ENCODE data around the gene ABHD6.
"Not testable (repeated sequence)": the region's sequence is repeated elsewhere in the genome, so short reads cannot be mapped to it uniquely, and the experiment has no call there.

ABHD6 gene

DNA sequence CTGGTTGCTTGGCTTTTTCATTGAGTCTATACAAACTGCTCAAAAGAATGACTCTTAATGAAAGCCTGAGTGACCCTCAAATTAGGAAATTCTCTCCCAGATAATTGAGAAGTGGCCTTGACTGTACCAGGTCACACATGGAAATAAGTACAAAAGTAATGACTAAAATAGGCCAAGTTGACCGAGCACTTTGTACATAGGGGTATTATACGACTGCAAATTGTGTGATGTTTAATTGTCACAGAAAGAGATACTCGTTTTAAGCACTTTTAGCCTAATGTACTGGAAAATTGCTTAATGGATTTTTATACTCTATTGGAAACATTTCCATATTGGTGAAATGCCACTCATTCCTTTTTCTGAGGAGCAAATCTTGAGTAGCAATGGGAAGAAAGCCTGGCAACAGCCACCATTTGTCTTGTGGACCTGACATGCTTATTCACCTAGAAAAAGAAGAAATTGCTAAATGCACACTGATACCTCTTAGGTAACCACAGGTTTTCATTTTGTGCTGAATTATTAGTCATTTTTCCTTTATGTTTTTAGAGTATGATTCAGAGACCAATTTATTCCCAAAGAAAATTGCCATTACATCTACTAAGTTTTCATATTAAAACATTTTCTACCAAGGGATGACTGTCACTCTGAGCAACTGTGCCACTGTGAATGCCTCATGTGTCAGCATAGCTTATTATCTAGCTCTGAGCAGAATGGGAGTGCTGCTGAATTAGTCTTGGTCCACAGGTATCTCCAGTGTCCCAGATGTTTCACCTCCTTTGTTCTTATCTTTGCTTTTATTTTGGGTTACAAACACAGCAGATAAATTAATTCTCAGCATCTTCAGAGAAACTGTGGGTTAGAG, 86.2 kb downstream of the ABHD6 start:
- no peak for DNase-seq (ENCODE audit: low spot score)

- no peak for DNase-seq (ENCODE audit: low spot score)
Measured at GRCh38 chr3:58324391-58325390, 87.1 kb downstream of the ABHD6 start.

GRCh38 chr3:58325525-58325992, 88.0 kb downstream of the ABHD6 start:
- no peak for DNase-seq (ENCODE audit: low spot score)

GRCh38 chr3:58326267-58326900, 88.8 kb downstream of the ABHD6 start:
- no peak for DNase-seq (ENCODE audit: low spot score)

- DNase-seq (ENCODE audit: low spot score): no peak
Measured at GRCh38 chr3:58329150-58329921, 91.7 kb downstream of the ABHD6 start.

GRCh38 chr3:58329922-58330413, 92.4 kb downstream of the ABHD6 start:
- DNase-seq (ENCODE audit: low spot score): no peak

- no peak for DNase-seq (ENCODE audit: low spot score)
Measured at GRCh38 chr3:58331593-58332152, 94.1 kb downstream of the ABHD6 start.

DNA sequence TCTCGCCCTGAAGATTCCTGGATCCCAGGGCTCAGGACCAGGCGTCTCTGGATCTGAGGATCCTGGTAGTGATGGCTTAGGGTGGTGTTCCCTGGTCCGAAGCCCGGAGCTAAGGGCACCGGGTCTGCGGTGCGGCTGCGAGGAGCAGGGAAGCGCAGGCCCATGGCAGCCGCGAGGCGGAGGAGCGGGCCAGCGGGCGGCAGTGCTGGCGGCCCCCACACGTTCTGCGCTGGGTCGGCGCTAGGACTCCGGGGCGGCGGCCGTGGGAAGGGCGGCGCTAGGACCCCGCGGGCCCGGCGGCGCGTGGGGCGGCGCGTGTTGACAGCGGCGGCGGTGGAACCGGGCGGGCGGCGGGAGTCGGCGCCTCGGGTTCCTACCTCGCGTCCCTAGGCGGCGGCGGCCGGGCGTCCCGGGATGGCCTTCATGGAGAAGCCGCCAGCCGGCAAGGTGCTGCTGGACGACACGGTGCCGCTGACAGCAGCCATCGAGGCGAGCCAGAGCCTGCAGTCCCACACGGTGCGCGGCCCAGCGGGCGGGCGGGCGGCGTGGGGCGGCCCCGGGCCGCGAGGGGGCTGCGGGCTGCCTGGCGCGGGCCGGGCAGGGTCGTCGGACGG, 95.1 kb downstream of the ABHD6 start, which contains the start of gene PXK:
TSS of gene PXK (plus strand) at position 318 of the 614 bp plus-strand sequence. CDS start at position 415, 97 bp downstream.
- peak; percentile 91 for DNase-seq (ENCODE audit: low spot score)

GRCh38 chr3:58333206-58334012, 95.8 kb downstream of the ABHD6 start:
- peak; percentile 22 for DNase-seq (ENCODE audit: low spot score)

GRCh38 chr3:58334013-58334321, 96.4 kb downstream of the ABHD6 start:
- DNase-seq (ENCODE audit: low spot score): no peak

- DNase-seq (ENCODE audit: low spot score): no peak
Measured at GRCh38 chr3:58334506-58334884, 96.9 kb downstream of the ABHD6 start.

GRCh38 chr3:58335652-58335947, 98.0 kb downstream of the ABHD6 start:
- DNase-seq (ENCODE audit: low spot score): no peak

- DNase-seq (ENCODE audit: low spot score): peak; percentile 65
Measured at GRCh38 chr3:58336135-58336882, 98.7 kb downstream of the ABHD6 start.

DNA sequence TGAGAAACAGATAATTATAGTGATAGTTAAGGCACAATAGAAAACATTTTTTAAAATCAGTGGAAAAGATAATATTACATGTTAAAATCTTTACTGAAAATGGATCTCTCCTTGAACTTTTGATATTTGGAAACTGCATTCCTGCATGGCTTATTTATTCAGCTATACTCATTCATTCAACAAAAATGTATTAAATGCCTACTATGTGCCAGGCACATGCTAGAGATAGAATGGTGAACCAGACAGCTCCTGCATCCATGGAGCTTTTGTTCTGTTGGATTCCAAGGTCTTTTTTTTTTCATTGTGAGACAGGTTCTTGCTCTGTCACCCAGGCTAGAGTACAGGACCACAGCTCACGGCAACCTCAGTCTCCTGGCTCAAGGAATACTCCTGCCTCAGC, 99.6 kb downstream of the ABHD6 start:
- no peak for DNase-seq (ENCODE audit: low spot score)

GRCh38 chr3:58339146-58339545, 101.6 kb downstream of the ABHD6 start:
- DNase-seq (ENCODE audit: low spot score): not testable (repeated sequence)

DNA sequence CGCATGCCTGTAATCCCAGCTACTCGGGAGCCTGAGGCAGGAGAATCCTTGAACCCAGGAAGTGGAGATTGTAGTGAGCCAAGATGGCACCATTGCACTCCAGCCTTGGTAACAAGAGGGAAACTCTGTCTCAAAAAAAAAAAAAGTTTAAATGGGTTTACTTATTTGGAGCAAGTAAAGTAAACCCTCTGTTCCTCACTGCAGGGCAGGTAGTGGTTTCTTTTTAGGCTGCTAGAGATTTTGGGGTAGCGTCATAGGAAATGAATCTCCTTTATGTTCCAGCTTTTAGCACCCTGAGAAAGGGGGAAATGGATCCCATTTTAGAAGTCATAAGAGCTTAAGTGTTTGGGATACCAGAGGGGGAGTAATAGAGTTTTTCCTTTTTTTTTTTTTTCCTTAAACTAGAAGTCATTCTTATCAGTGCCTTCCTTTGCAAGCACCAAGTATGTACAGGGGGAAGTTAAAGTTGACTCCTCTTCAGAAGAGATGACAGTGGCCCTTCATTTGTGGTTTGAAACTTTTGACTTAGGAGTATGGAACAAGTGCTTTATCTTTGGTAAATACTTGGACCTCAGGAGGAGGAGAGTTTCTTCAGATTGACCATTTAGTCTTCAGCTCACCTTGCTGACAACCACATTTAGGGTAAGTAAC, 103.1 kb downstream of the ABHD6 start:
- no peak for DNase-seq (ENCODE audit: low spot score)

GRCh38 chr3:58341376-58341775, 103.8 kb downstream of the ABHD6 start:
- DNase-seq (ENCODE audit: low spot score): no peak

DNA sequence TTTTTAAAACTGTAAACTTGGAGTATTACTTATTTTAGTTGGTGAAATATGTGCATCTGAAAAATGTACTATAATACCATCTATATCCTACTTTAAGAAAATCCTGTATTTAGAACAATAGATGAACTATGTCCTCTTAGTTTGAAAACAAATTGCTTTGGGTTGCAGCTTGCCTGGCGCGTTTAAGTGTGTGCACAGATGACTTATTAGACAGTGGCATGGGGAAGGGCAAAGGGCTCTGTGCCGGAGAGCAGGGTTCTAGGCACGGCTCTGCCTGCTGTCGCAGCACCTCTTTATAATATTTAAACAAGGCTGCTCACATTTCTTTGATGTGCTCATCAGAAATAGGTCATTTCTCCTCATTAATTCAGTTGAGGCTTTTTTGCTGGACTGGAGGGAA, 105.1 kb downstream of the ABHD6 start:
- no peak for DNase-seq (ENCODE audit: low spot score)
